HG02981 (cell line): ENCODE measurements around the gene OAF.

Source experiments
- ATAC-seq: cut with Tn5 transposase; IDR thresholded peaks from one replicate; pipeline ENCODE4 v1.9.1; 2021; ENCODE audit warnings: mild to moderate bottlenecking, moderate library complexity; ENCODE audit not compliant: unreplicated experiment

The OAF gene

GRCh38 chr11:120219938-120220746 is 9.3 kb downstream of the OAF start:
- ATAC-seq = no peak

- no peak for ATAC-seq
Observed at GRCh38 chr11:120220747-120221037, 9.9 kb downstream of the OAF start.

- no peak for ATAC-seq
Observed at GRCh38 chr11:120221115-120221752, 10.4 kb downstream of the OAF start.

- no peak for ATAC-seq
Observed at GRCh38 chr11:120222916-120223315, 12.1 kb downstream of the OAF start.

- ATAC-seq = no peak
Observed at GRCh38 chr11:120223793-120224192, 13.0 kb downstream of the OAF start.

- no peak for ATAC-seq
Observed at GRCh38 chr11:120224361-120224760, 13.5 kb downstream of the OAF start.

- no peak for ATAC-seq
Observed at GRCh38 chr11:120224972-120225909, 14.4 kb downstream of the OAF start.

- ATAC-seq = no peak
Observed at GRCh38 chr11:120226242-120226641, 15.4 kb downstream of the OAF start.

GRCh38 chr11:120226714-120227113 is 15.9 kb downstream of the OAF start:
- no peak for ATAC-seq

GRCh38 chr11:120227228-120227852 is 16.5 kb downstream of the OAF start:
- no peak for ATAC-seq

DNA sequence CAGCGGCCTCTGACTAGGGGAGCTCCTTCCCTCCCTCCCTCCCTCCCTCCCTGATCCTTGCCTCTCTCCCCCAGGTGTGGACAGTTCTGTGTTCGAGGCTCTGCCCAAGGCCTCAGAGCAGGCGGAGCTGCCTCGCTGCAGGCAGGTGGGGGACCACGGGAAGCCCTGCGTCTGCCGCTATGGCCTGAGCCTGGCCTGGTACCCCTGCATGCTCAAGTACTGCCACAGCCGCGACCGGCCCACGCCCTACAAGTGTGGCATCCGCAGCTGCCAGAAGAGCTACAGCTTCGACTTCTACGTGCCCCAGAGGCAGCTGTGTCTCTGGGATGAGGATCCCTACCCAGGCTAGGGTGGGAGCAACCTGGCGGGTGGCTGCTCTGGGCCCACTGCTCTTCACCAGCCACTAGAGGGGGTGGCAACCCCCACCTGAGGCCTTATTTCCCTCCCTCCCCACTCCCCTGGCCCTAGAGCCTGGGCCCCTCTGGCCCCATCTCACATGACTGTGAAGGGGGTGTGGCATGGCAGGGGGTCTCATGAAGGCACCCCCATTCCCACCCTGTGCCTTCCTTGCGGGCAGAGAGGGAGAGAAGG is 18.1 kb downstream of the OAF start:
- no peak for ATAC-seq

- no peak for ATAC-seq
Observed at GRCh38 chr11:120229451-120230424, 18.9 kb downstream of the OAF start.

GRCh38 chr11:120230433-120231071 is 19.7 kb downstream of the OAF start:
- ATAC-seq = no peak

GRCh38 chr11:120231963-120232362 is 21.1 kb downstream of the OAF start:
- no peak for ATAC-seq

DNA sequence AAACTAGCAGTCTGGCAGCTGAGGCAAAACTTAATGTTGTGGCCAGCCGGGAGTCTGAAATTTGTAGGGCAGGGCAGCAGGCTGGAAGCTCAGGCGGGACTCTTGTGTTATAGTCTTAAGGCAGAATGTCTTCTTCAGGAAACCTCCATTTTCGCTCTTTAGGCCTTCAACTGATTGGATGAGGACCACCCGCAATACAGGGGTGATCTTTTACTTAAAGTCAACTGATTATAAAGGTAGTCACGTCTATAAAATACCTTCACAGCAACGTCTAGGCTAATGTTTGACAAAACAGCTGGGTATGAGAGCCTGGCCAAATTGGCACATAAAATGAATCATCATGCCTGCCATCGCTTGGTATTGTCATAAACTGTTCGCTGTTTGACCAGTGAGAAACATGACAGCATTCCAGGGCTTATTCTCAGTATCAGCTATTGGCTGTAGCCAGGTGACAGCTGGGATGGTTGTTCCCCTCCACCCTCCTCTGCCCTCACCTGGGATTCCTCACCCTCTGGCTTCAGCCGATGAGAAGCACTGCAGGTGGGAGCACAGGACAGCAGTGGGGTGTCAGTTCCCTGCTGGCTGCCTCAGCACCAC is 22.5 kb downstream of the OAF start:
- ATAC-seq = no peak

- no peak for ATAC-seq
Observed at GRCh38 chr11:120235024-120235628, 24.3 kb downstream of the OAF start.

DNA sequence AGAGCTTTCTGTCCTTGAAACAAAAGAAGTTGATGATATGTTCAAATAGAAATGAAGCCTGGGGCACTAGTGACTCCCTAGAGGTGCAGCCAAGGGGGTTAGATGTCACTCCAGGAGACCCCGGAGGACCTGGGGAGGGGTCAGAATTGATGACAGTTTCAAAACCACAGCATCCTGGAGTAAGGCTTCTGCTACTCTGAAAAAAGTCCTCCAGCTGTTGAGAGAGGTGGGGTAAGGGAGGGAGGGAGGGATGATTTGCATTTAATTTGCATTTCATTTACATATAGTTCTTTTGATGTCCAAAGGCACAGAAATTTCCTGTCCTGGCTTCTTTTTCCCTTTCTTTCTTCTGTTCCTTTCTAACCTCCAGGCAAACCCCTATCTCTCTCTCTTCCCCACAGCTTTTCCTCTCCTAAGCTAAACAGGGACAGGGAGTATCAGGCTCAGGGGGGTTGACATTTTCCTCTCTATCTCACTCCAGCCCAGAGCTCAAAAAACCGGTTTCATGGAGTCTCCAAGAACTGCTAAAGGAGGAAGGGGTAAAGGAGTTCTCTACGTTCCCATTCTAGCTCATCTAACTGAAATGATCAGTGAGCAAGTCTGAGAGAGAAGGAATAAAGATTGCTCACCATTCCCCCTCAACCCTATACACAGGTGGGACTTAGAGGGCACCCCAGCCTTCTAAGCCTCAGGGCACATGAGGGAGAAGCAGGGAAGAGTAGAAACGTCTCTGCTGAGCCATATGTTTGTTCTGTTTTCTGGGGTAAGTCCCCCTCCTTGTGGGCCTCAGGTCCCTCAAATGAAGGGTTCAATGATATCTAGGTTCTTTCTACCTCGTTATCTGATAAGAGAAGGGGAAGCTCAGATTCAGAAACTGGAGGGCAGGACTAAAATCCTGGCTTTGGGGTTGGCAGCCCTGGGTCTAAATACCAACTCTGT is 25.6 kb downstream of the OAF start:
- ATAC-seq = no peak
